ENCODE data around the gene SIX3.

DNA sequence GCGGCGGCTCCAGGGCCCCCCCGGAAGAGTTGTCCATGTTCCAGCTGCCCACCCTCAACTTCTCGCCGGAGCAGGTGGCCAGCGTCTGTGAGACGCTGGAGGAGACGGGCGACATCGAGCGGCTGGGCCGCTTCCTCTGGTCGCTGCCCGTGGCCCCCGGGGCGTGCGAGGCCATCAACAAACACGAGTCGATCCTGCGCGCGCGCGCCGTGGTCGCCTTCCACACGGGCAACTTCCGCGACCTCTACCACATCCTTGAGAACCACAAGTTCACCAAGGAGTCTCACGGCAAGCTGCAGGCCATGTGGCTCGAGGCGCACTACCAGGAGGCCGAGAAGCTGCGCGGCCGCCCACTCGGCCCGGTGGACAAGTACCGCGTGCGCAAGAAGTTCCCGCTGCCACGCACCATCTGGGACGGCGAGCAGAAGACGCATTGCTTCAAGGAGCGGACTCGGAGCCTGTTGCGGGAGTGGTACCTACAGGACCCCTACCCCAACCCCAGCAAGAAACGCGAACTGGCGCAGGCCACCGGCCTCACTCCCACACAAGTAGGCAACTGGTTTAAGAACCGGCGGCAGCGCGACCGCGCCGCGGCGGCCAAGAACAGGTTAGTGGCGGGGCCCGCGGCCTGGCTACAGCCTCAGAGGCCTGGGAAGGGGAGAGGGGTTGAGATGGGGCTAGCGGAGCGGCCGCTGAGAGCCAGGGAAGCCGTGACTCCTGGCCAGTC lies 965 bp downstream of the SIX3 start:
- TF ChIP-seq, protein P1, sequence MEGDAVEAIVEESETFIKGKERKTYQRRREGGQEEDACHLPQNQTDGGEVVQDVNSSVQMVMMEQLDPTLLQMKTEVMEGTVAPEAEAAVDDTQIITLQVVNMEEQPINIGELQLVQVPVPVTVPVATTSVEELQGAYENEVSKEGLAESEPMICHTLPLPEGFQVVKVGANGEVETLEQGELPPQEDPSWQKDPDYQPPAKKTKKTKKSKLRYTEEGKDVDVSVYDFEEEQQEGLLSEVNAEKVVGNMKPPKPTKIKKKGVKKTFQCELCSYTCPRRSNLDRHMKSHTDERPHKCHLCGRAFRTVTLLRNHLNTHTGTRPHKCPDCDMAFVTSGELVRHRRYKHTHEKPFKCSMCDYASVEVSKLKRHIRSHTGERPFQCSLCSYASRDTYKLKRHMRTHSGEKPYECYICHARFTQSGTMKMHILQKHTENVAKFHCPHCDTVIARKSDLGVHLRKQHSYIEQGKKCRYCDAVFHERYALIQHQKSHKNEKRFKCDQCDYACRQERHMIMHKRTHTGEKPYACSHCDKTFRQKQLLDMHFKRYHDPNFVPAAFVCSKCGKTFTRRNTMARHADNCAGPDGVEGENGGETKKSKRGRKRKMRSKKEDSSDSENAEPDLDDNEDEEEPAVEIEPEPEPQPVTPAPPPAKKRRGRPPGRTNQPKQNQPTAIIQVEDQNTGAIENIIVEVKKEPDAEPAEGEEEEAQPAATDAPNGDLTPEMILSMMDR (IDR thresholded peaks at IDR 0.05): no peak
- TF ChIP-seq RAD21 (conservative IDR thresholded peaks at IDR 0.05 in 1 of 2, IDR thresholded peaks at IDR 0.05 in 1 of 2): no peak
- TF ChIP-seq RFX5 (IDR thresholded peaks at IDR 0.05): no peak
- no peak for TF ChIP-seq RNF2 (IDR thresholded peaks at IDR 0.05; ENCODE audit: borderline replicate concordance, low read depth)
- no peak for TF ChIP-seq MAZ (IDR thresholded peaks at IDR 0.05; ENCODE audit: borderline replicate concordance, low read depth, low read length)
- TF ChIP-seq POLR2A (IDR thresholded peaks at IDR 0.05; ENCODE audit: low read length): no peak
- no peak for TF ChIP-seq CBX2 (IDR thresholded peaks at IDR 0.05; ENCODE audit: borderline replicate concordance, low read depth)
